Mammary epithelial cell (primary cell): Measurements from ENCODE around the gene HNRNPH3.

Source experiments
- EZH2 ChIP-seq: IDR thresholded peaks from 2 replicates; pipeline ENCODE4 v1.6.1; 2012; ENCODE audit warnings: low read length, inconsistent platforms, borderline replicate concordance
- TF ChIP-seq, protein P1 (sequence below), 2 donors: IDR thresholded peaks in 1 of 2; conservative IDR thresholded peaks in 1 of 2; 2 replicates each; pipeline ENCODE4 v1.5.1; 2011 to 2012; ENCODE audit warnings: inconsistent platforms in 2 of 2, low read length in 2 of 2, mild to moderate bottlenecking in 2 of 2, control low read depth in 1 of 2, low read depth in 1 of 2; ENCODE audit not compliant: insufficient read depth in 1 of 2; ENCODE audit errors: extremely low read depth in 1 of 2

DNA sequence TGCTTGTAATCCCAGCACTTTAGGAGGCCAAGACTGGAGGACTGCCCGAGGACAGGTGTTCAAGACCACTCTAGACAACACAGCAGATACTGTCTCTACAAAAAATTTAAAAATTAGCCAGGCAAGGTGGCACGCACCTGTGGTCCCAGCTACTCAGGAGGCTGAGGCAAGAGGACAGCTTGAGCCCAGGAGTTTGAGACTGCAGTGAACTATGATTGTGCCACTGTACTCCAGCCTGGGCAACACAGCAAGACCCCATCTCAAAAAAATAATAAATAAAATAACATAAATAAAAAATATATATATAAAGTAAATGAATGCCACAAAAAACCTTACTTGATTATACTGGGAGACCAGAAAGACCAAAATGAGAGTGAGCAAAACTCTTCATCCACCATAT is 21.7 kb downstream of the HNRNPH3 start:
- TF ChIP-seq, protein P1, sequence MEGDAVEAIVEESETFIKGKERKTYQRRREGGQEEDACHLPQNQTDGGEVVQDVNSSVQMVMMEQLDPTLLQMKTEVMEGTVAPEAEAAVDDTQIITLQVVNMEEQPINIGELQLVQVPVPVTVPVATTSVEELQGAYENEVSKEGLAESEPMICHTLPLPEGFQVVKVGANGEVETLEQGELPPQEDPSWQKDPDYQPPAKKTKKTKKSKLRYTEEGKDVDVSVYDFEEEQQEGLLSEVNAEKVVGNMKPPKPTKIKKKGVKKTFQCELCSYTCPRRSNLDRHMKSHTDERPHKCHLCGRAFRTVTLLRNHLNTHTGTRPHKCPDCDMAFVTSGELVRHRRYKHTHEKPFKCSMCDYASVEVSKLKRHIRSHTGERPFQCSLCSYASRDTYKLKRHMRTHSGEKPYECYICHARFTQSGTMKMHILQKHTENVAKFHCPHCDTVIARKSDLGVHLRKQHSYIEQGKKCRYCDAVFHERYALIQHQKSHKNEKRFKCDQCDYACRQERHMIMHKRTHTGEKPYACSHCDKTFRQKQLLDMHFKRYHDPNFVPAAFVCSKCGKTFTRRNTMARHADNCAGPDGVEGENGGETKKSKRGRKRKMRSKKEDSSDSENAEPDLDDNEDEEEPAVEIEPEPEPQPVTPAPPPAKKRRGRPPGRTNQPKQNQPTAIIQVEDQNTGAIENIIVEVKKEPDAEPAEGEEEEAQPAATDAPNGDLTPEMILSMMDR (conservative IDR thresholded peaks at IDR 0.05 in 1 of 2, IDR thresholded peaks at IDR 0.05 in 1 of 2; ENCODE audit: extremely low read depth in 1 of 2, insufficient read depth in 1 of 2, low read depth in 1 of 2, low read length in 2 of 2) = no peak
- TF ChIP-seq EZH2 = no peak
